ENCODE measurements around the gene NUB1.

- TF ChIP-seq CTCF (IDR thresholded peaks at IDR 0.05; ENCODE audit: low read depth, low read length, poor library complexity, severe bottlenecking) (no peak), EZH2phosphoT487 (IDR thresholded peaks at IDR 0.05; ENCODE audit: borderline replicate concordance, low read length) (no peak)
These were observed 5.6 kb downstream of the NUB1 start for GRCh38 chr7:151347200-151347599.
